Ovary (tissue), 9 donors: ENCODE data around the gene PRR14. TPM values are rescaled to one million over a fixed set of nuclear protein-coding genes. Genes with fewer than 3 reads are reported as not detected.
A peak's percentile ranks its signal among the peaks of the same experiment; 100 is the strongest.

Experiments used
- DNase-seq, 5 donors: peaks; one replicate each; pipeline ENCODE4 v3.0.0-alpha.2; 2019 to 2020
- H3K27ac ChIP-seq, 2 donors: fragments of 200-600 bp; one replicate each; pipeline versions ENCODE4 v1.5.1 to v1.8.0; 2019 to 2022
- H3K27me3 ChIP-seq: fragments of 200-600 bp; one replicate; pipeline ENCODE4 v1.8.0; 2022
- H3K36me3 ChIP-seq: fragments of 200-600 bp; sonication (generic); one replicate; pipeline ENCODE4 v1.5.1; 2019
- H3K4me1 ChIP-seq: one replicate; pipeline ENCODE4 v1.8.1; 2013; ENCODE audit warnings: mild to moderate bottlenecking, moderate library complexity; ENCODE audit not compliant: insufficient read depth
- H3K4me3 ChIP-seq: fragments of 200-600 bp; sonication (generic); one replicate; pipeline ENCODE4 v1.5.1; 2017
- H3K9me3 ChIP-seq, 2 donors: fragments of 200-600 bp in 1 of 2; sonication (generic) in 1 of 2; one replicate each; pipeline versions ENCODE4 v1.5.1 to v1.8.1; 2013 to 2019; ENCODE audit warnings: mild to moderate bottlenecking in 1 of 2, moderate library complexity in 1 of 2
- EP300 ChIP-seq: sonication (generic); formaldehyde crosslinking; IDR thresholded peaks from one replicate; pipeline ENCODE4 v1.6.1; 2017; ENCODE audit warnings: antibody characterized with exemption
- POLR2A ChIP-seq: fragments of 450-650 bp; IDR thresholded peaks from one replicate; pipeline ENCODE4 v1.6.1; 2017; ENCODE audit warnings: antibody characterized with exemption, mild to moderate bottlenecking, moderate library complexity
- WGBS, 3 donors: extraction: QIAGEN DNeasy Blood & Tissue Kit in 1 of 3; methylation state at CpG; one replicate each; pipeline versions ENCODE4 v1.1.5 to v1.1.7; 2013 to 2017; 5-methylcytosine and 5-hydroxymethylcytosine counted together
- intact Hi-C, 4 donors: fragments of 100-400 bp; cut with DNase I; formaldehyde crosslinking; loops; one replicate each; pipeline versions ENCODE4 v1.11.0 to v1.15.1; 2022 to 2023
- polyA plus RNA-seq, 2 donors: library from polyadenylated mRNA; stranded (reverse); fragments of 200-250 nt in 1 of 2; fragments of 350-450 nt in 1 of 2; fragmentation: Illumina TruSeq in 1 of 2; extraction: RNeasy Lipid Tissue Mini Kit (QIAGEN cat#74804) in 1 of 2; gene quantifications; one replicate each; pipeline ENCODE4 v1.2.3, GENCODE V29; 2013 to 2014
- total RNA-seq, 7 donors: library from RNA; depleted of rRNA in 2 of 7; stranded (reverse); fragments of >200 nt in 2 of 7; fragmentation: NEBNext Ultra II Directional in 3 of 7; extraction: Animal tissue kit (Norgen Biotek cat#: 25700) in 3 of 7; gene quantifications; one replicate each; pipeline versions ENCODE4 v1.1.0 to v1.2.4, GENCODE V29; 2016 to 2023
- TF ChIP-seq, protein P1 (sequence below), 3 donors: fragments of 450-650 bp in 2 of 3; fragments of 200-600 bp in 1 of 3; IDR thresholded peaks; one replicate each; pipeline versions ENCODE4 v1.5.1 to v1.8.0; 2016 to 2022; ENCODE audit warnings: antibody characterized with exemption in 3 of 3, mild to moderate bottlenecking in 1 of 3
- donor health status: DM: no; HTN: no; CAD: no; lungs with moderate emphysema.
- donor health status: DM: no; HTN: no; CAD: no.
- donor health status: Bipolar disorder and iron deficiency.
- donor health status: DM: yes; HTN: yes; CAD: no.
- donor health status: DM: no; HTN: no; CAD: no.
- donor health status: DM: yes; HTN: yes; CAD: no.

PRR14 gene
- total and polyA plus RNA-seq, 9 donors, result 20.6 to 76.2 (median 50.3) TPM

GRCh38 chr16:30609926-30610839, 40.6 kb upstream of the PRR14 start, which contains the start of gene ZNF689:
TSS of gene ZNF689 (minus strand) at chr16:30610389. CDS start at chr16:30610041, 348 bp downstream.
- TF ChIP-seq, protein P1, sequence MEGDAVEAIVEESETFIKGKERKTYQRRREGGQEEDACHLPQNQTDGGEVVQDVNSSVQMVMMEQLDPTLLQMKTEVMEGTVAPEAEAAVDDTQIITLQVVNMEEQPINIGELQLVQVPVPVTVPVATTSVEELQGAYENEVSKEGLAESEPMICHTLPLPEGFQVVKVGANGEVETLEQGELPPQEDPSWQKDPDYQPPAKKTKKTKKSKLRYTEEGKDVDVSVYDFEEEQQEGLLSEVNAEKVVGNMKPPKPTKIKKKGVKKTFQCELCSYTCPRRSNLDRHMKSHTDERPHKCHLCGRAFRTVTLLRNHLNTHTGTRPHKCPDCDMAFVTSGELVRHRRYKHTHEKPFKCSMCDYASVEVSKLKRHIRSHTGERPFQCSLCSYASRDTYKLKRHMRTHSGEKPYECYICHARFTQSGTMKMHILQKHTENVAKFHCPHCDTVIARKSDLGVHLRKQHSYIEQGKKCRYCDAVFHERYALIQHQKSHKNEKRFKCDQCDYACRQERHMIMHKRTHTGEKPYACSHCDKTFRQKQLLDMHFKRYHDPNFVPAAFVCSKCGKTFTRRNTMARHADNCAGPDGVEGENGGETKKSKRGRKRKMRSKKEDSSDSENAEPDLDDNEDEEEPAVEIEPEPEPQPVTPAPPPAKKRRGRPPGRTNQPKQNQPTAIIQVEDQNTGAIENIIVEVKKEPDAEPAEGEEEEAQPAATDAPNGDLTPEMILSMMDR (IDR thresholded peaks at IDR 0.05), result peak in 1 of 3 donors; percentile 11
- TF ChIP-seq EP300 (no peak), POLR2A (peak; percentile 38)
- no peaks in the 10 kb centered on the region for H3K36me3 ChIP-seq
- peak; percentile 93 to 98 (median 96) for DNase-seq
- 0 to 1% (median 0%) methylated on average over 49 to 63 of the region's 63 CpGs for WGBS, 3 donors
- intact Hi-C loops, result no loop called here
- peak within 1 kb of the TSS; percentile 69 to 92 for H3K27ac ChIP-seq
- H3K4me3 ChIP-seq, result peak within 1 kb of the TSS; percentile 79
- H3K4me1 ChIP-seq, result peaks cover 5% of the 10 kb centered on the region
- H3K27me3 ChIP-seq, result no peaks in the 10 kb centered on the region
- no peaks in the 10 kb centered on the region for H3K9me3 ChIP-seq

DNA sequence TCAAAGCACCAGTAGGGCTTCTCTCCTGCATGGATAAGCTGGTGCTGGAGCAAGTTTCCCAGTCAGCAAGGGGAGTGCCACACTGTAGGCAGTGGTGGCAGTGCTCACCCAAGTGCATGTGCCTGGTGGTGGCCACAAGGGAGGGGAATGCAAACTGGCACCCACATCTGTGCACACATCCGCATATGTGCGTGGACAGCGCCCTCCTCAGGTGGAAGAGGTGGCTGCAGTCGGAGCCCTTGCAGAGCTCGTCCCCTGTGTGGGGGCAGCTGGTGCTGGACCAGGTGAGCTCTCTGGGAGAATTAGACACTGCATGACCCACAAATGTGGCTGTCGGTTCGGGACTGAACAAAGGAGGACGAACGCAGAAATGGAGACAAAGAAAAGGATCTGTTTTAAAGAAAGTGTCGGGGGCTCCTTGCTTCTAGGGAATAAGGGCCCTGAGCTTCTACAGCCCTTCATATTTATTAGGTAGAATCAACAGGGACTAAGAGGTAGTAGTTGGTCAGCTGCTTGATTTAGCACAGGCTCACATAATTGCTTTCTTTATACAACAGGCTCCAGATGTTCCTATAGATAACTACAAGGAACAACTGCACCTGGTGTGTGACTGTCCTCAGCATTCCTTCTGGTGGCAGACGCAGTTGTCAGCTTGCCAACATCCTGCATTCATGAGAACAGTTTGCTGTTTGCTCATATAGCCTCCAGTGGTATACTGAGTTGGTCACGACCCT, 35.2 kb upstream of the PRR14 start:
- H3K4me1 ChIP-seq, result no peaks in the 10 kb centered on the region
- TF ChIP-seq, protein P1 (IDR thresholded peaks at IDR 0.05), result no peak
- TF ChIP-seq POLR2A, result no peak
- TF ChIP-seq EP300, result no peak
- intact Hi-C loops, result no loop called here
- no peaks in the 10 kb centered on the region for H3K36me3 ChIP-seq
- DNase-seq, result peak in 1 of 5 donors; percentile 42
- no peaks in the 10 kb centered on the region for H3K9me3 ChIP-seq
- no peak overlapping the region for H3K27ac ChIP-seq
- H3K4me3 ChIP-seq, result no peak overlapping the region
- H3K27me3 ChIP-seq, result no peaks in the 10 kb centered on the region
- WGBS, 3 donors, result 32 to 47% (median 44%) methylated on average over 12 of the region's 12 CpGs

DNA sequence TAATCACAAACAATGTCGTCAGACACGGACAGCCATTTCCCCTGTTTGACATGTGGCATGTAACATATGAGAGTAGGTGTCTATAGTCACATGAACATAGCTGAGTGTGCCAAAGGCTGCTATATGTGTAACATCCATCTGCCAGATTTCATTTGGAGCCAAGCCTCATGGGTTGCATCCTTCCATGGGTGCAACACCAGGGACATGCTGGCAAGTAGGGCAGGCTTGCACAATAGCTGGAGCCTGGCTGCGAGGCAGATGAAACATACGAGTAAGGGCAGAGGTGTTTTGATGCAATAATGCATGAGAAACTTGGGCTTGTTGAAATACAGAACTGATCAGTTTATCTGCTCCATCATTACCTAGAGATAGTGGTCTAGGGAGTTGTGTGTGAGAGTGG, 31.6 kb upstream of the PRR14 start:
- 84 to 85% (median 84%) methylated on average over 4 of the region's 4 CpGs for WGBS, 3 donors
- no peaks in the 10 kb centered on the region for H3K27me3 ChIP-seq
- intact Hi-C loops, result no loop called here

DNA sequence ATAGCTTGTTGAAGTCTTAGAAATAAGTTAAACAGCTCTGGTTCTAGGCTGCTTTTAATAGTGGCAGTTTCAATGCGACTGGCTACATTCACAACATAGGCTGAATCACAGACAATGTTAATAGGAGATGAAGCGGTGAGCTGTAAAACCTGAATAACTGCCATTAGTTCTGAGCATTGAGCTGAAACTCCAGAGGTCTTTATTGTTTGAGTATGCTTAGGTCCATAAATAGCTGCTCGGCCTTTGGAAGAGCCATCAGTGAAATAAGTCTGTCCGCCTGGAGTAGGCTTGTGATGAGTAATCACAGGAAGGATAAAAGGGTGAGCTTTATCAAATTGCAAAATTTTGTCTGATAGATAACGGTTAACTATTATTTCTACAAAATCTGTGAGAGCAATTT, 31.1 kb upstream of the PRR14 start:
- TF ChIP-seq POLR2A (no peak), EP300 (no peak)
- TF ChIP-seq, protein P1 (IDR thresholded peaks at IDR 0.05), result no peak
- Histone ChIP-seq H3K4me1 (no peaks in the 10 kb centered on the region), H3K4me3 (no peak overlapping the region), H3K27me3 (no peaks in the 10 kb centered on the region), H3K9me3 (no peaks in the 10 kb centered on the region), H3K36me3 (no peaks in the 10 kb centered on the region), H3K27ac (no peak overlapping the region)
- no peak for DNase-seq
- intact Hi-C loops, result loop anchor here in 1 of 4 donors (10.0 kb wide), 1 partner anchor 195 kb away; no protein-coding TSS in a partner anchor
- 85 to 88% (median 86%) methylated on average over 5 of the region's 5 CpGs for WGBS, 3 donors

More for the DNA sequence above, 31.6 kb upstream of the PRR14 start:
- TF ChIP-seq POLR2A (no peak), EP300 (no peak)
- TF ChIP-seq, protein P1 (IDR thresholded peaks at IDR 0.05), result no peak
- Histone ChIP-seq H3K4me3 (no peak overlapping the region), H3K36me3 (no peaks in the 10 kb centered on the region), H3K9me3 (no peaks in the 10 kb centered on the region), H3K27ac (no peak overlapping the region), H3K4me1 (no peaks in the 10 kb centered on the region)
- DNase-seq, result no peak
